Fibroblast of skin of right quadriceps (primary cell): ENCODE measurements around the gene TMC4.
"Not testable (repeated sequence)": the region's sequence is repeated elsewhere in the genome, so short reads cannot be mapped to it uniquely, and the experiment has no call there.

Experiments used
- DNase-seq: peaks from one replicate; pipeline ENCODE4 v3.0.0-alpha.2; 2013

TMC4 gene

DNA sequence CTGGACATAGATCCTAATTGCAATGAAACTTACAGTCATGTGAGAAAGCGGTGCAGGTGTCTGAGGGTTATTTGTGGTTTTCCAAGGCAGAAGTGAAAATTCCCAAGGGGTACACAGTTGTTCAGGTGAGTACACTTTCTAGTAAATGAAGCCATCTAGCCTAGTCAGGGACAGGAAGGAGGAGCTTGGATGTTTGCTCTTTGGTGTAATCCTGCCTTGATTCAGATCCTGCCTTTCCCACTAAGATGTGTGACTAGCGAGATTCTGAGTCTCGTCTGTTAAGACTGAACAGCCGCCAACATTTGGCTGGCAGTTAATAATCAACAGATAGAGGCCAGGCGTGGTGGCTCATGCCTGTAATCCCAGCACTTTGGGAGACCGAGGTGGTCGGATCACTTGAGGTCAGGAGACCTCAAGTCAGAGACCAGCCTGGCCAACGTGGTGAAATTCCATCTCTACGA, 30.2 kb upstream of the TMC4 start:
- DNase-seq = no peak

DNA sequence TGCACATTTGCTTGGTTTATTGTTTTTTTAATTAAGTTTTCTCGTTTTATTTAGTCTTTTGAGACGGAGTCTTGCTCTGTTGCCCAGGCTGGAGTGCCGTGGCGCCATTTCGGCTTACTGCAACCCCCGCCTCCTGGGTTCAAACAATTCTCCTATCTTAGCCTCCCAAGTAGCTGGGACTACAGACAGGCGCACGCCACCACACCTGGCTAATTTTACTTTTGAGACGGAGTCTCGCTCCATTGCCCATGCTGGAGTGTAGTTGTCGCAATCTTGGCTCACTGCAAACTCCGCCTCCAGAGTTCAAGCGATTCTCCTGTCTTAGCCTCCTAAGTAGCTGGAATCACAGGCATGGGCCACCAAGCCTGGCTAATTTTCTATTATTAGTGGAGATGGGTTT, 29.0 kb upstream of the TMC4 start:
- no peak for DNase-seq

DNA sequence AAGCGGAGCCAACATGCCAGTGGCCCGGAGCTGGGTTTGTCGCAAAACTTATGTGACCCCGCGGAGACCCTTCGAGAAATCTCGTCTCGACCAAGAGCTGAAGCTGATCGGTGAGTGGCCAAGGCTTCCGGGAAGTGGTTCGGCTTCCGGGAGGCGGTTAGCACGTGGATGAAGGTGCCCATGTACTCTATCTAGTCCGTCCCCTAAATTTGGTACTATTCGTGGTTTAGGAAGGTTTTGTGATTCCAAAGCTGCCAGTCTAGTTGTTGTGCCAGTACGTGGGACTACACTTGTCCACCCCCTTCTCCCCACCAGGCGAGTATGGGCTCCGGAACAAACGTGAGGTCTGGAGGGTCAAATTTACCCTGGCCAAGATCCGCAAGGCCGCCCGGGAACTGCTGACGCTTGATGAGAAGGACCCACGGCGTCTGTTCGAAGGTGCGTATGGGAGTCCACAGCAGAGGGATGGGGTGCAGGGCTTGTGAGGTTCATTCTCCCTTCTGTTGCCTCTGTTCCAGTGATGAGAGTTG, 28.3 kb upstream of the TMC4 start:
- DNase-seq = no peak

DNA sequence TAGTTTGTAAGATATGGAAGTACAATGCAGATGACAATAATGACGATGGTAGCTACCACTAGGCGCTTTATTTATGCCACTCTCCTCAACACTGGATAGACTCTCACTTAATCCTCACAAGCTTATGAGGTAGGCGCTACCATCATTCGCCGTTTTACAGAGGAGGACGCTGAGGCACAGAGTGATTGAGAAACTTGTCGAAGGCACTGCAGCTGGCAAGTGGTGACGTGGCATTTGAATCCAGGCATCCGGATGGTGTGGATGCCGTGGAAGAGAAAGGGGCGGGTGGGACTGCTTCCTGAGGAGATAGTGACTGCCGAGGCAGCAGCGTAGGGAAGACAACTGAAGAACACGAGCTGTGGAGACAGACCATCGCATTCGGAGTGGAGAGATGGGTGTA, 26.4 kb upstream of the TMC4 start:
- DNase-seq = no peak

DNA sequence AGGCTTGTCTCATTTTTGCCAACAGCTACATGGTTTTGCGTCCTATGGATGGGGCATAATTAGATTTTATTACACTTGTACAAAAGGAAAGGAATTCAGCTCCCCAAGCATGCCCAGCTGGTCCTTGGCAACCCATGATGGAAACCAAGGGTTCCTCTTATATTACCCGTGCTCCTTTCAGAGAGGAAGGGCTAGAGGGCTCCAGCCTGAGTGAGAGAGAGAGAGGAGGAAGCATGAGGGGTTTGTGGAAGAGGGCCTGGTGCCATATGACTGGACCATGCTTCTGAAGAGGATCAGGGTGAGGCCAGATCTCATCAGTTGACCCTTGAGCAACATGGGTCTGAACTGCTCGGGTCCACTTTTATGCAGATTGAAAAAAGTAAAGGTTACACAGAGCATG, 24.2 kb upstream of the TMC4 start:
- no peak for DNase-seq

DNA sequence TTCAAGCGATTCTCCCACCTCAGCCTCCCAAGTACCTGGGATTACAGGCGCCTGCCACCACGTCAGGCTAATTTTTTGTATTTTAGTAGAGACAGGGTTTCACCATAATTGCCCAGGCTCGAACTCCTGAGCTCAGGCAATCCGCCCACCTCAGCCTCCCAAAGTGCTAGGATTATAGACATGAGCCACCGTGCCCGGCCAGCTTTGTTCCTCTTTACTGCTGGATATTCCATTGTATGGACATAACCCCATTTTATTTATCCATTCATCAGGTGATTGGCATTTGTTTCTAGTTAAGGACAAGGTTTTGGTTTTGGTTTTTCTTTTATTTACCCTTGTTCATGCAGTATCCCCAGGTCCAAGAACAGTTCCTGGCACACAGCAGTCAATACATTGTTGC, 23.6 kb upstream of the TMC4 start:
- no peak for DNase-seq

DNA sequence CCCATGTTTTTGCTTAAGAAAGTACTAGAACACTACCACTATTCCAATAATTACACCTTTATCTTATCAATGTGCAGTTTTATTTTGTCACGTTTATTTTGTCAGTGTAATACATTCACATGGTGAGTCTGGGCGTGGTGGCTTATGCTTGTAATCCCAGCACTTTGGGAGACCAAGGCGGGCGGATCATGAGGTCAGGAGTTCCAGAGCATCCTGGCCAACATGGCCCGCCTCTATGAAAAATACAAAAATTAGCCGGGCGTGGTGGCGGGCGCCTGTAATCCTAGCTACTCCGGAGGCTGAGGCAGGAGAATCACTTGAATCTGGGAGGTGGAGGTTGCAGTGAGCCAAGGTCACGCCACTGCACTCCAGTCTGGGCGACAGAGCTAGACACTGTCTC, 21.5 kb upstream of the TMC4 start:
- DNase-seq = not testable (repeated sequence)

DNA sequence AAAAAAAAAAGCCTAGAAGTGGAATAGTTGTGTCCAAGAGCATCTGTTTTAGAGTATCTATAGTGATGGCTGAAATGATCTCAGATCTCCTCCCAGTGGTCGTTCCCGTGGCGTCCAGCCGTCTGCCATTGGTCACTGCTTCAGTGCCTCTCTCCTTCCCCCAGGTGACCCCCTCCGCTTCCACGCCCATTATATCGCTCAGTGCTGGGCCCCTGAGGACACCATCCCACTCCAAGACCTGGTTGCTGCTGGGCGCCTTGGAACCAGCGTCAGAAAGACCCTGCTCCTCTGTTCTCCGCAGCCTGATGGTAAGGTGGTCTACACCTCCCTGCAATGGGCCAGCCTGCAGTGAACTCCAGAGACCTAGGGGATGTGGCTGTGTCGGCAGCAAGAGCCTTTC, 20.1 kb upstream of the TMC4 start:
- no peak for DNase-seq

DNA sequence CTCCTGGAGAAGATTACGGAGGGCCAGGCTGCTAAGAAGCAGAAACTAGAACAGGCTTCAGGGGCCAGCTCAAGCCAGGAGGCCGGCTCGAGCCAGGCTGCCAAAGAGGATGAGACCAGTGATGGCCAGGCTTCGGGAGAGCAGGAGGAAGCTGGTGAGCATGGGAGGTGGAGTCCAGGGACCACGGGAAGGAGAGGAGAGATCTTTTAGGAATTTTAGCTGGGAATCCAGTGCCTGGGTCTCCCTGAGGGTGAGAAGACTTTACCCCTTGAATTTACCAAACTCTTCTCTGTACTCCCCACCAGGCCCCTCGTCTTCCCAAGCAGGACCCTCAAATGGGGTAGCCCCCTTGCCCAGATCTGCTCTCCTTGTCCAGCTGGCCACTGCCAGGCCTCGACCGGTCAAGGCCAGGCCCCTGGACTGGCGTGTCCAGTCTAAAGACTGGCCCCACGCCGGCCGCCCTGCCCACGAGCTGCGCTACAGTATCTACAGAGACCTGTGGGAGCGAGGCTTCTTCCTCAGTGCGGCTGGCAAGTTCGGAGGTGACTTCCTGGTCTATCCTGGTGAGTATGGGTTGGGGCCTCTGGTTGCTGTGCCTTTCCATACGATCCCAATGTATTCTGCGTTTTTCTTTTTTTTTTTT, 19.0 kb upstream of the TMC4 start:
- DNase-seq = no peak

DNA sequence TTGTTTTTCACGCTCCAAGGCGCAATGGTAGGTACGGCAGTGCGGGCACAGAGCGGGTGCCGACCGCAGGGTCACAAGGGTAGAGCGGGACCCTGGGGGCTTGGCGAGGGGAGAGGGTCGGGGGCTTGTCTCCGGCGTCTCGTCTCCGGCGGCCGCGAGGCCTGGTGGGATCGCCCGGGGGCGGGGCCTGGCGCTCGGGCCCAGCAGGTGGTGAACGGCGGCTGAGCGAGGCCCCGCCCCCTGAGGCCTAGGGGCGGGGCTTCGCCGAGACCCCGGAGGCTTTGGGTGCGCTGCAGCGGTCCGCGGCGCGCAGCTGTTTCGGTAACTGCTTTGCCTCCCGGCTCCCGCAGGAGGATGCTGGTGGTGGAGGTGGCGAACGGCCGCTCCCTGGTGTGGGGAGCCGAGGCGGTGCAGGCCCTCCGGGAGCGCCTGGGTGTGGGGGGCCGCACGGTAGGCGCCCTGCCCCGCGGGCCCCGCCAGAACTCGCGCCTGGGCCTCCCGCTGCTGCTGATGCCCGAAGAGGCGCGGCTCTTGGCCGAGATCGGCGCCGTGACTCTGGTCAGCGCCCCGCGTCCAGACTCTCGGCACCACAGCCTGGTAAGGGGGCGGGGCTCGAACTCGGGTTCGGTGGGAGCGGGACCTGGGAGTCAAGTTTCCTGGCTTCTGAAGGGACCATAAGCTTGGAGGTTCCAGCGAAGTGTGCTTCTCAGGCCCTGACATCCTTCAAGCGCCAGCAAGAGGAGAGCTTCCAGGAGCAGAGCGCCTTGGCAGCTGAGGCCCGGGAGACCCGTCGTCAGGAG, 18.3 kb upstream of the TMC4 start, which contains the start of gene TSEN34:
Gene TSEN34 (plus strand): TSS at position 298 of the 800 bp plus-strand sequence. CDS start 57 bp downstream, at position 355.
- no peak for DNase-seq

DNA sequence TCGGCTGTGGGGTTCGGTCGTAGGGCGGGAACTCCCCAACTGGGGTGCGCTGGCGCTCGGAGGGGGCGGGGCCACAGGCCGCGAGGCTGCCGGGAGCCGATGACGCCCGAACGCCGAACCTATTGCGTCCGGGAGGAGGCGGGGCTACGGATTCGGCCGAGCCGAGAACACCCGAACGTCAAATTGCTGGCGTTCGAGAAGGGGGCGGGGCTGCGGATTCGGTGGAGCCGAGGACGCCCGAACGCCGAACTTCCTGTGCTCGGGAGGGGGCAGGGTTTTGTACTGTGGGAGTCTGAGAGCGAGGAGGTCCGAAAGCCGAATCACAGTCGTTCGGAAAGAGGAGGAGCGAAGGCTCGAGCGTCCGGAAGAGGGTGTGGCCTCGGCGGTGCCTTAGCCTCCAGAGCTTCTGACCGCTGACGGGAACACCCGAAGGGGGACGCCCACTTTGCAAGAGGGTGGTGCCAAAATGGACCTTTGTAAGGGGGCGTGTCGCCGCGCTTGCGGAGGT, 17.6 kb upstream of the TMC4 start:
- peak; percentile 99 for DNase-seq

DNA sequence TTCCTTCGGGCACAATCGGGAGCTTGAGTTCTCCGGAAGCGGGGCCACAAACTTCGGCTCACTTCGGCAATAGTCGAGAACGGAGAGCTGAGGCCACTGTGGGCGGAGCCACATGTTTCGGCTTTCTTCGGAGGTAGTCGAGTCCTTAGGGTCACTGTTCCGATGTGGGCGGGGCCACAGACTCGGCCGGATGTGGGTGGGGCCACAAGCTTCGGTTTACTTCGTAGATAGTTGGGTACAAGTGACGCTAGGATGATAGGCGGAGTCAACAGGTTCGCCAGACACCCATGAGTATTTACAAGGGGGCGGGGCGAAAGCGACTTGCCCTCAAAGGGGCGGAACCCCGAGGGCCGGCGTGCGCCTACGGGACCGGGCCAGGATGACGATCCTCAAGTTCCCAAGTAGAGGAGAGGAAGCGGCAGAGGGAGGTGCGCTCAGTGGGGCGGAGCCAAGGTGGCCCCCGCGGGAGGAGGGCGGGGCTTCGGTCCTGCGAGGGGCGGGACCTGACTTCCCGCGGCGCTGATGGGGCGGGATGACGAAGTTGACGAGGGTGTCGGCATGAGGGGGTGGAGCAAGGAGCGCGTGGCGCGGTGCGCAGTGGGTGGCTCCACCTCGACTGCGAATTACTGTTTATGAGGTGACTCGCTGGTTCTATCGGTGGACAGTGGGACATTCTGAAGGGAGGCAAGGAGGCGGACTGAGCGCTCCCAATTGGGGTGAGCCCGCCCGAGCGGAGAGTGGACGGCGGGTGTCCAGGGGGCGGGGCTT, 17.0 kb upstream of the TMC4 start:
- peak; percentile 100 for DNase-seq

DNA sequence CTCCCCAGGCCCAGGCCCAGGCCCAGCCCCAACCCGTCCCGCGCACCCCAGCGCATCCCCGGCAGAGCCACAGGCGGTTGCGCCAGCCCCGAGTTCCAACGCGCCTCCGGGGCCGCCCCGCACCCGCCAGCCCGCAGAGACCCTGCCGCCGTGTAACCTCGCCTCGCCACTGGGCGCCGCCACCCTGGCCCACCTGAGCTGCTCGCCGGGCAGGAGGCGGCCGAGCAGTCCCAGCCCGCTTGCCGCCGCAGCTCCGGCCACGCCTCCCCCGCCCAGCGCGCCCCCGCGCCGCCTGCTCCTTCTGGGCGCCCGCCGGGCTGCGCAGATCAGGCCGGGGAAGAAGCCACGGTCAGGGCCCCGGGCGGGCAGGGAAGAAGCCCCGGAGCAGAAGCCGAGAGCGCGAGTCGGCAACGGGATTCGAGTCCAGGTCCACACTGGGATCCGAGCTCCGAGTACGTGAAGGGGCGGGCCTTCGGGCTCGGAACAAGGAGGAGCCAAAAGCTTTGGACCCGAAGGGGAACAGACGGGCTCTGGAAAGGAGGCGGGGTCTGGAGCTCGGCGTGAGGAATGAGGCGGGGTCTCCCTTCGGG, 16.3 kb upstream of the TMC4 start, which contains the start of gene MBOAT7:
Gene MBOAT7 (minus strand): TSS at position 436 of the 590 bp plus-strand sequence. CDS start 1,072 bp downstream, outside the sequence.
- no peak for DNase-seq

DNA sequence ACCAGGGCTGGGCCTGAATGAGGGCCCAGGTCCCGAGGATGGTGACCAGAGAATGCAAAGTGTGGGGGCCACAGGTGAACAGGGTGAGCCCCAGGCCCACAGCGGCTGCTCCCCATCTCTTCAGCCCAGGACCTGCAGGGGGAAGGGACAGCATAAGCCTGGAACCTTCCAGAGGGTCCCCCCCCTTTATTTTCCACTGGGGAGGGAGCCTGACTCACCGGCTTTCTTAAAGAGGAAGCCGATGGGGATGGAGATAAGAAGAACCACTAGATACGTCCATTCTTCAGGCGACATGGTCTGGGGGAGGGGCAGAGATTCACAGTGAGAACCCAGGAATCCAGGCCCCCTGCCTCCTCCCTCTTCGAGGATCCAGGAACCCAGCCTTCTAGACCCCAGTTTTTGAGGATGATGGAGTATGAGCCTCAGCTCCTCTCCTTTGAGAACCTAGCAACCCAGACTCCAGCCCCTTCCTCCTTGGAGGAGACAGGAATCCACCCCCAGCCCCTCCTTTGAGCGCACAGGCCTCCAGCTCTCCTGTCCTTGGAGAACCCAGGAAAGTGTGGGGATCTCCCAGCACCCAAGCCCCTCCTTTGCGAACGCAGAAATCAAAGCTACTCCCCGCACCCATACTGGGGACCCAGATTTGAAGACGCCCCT, 15.4 kb upstream of the TMC4 start:
- peak; percentile 60 for DNase-seq

DNA sequence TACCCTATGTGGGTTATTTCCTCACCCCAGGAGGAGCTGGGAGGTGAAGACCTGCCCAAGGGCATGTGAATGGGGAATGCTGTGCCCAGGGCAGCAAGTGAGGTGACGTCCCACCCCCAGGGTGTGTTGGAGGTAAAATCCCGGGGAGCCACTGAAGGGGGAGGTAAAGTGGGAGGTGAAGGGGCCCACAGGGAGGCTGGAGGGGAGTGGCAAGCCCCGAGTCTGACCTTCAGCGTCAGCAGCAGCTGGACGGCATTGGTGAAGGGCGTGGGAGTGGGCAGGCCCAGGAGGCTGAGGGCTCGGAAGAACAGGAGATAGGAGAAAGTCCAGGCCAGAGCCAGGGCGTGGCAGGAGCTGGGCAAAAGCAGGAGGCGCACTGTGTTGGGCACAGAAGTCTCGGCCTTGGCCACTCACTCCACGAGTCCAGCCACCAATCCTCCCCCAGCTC, 14.0 kb upstream of the TMC4 start:
- DNase-seq = no peak

DNA sequence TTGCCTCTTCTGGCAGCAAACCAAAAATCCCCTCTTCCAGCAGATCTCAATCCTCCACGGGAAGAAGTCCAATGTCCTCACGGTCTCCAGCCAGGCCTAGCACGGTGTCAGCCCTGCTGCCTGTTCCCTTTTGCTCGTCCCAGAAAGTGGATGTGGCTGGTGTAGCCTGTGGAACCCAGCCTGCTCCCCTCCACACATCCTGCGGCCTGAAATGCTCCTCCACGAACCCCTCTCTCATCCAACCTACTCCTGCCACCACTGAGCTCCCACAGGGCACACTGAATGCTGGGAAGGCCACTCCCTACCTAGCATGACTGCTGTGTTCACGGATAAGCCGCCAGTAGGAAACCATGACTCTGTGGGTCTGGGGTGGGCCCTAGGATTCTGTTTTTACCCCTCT, 13.4 kb upstream of the TMC4 start:
- DNase-seq = no peak

DNA sequence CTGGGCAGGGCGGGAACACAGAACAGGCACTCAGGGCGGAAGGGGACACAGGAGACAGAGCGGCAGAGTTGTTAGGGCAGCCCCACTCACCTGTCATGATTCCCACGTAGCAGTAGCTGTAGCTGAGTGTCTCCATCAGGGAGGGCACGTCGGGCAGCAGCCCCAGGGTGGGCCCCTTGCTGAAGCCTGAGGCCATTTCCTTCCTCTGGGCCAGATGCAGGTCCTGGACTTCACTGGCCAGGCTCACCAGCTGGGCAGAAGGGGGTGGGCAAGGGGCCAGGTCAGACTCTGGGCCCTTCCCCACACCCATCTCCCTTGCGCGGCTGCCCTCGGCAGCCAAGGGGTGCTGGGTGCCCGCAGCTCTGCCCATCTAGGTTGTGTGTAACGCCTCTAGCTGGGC, 10.5 kb upstream of the TMC4 start:
- no peak for DNase-seq

DNA sequence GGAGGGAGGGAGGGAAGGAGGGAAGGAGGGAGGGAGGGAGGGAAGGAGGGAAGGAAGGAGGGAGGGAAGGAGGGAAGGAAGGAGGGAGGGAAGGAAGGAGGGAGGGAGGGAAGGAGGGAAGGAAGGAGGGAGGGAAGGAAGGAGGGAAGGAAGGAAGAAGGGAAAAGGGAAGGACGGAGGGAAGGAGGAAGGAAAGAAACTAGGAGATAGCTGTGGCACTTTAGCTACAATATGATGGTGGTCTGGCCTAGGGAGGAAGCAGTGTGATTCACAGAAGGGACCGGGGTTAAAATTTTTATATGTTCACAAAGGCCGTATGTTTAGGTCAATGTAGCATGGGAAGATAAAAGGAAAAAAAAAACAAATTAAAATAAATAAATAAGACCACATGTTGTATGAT, 8.9 kb upstream of the TMC4 start:
- DNase-seq = not testable (repeated sequence)

DNA sequence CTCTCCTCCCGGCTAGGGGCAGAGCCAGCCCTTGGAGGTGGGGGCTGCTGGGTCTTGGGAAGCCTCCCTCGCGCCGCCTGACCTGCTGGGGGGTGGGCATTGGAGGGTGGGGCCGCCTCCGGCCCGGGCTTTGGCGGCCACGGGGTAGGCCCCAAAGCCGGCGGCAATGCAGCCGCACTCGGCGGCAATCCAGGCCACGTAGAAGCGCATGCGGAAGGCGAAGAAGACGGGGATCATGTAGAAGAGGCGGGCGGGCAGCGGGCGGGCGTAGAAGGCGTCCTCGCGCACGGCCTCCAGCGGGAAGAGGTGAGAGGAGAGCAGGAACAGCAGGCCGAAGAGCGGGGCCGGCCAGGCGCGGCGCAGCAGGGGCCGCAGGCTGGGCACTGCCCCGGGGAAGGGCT, 7.7 kb upstream of the TMC4 start:
- DNase-seq = no peak

DNA sequence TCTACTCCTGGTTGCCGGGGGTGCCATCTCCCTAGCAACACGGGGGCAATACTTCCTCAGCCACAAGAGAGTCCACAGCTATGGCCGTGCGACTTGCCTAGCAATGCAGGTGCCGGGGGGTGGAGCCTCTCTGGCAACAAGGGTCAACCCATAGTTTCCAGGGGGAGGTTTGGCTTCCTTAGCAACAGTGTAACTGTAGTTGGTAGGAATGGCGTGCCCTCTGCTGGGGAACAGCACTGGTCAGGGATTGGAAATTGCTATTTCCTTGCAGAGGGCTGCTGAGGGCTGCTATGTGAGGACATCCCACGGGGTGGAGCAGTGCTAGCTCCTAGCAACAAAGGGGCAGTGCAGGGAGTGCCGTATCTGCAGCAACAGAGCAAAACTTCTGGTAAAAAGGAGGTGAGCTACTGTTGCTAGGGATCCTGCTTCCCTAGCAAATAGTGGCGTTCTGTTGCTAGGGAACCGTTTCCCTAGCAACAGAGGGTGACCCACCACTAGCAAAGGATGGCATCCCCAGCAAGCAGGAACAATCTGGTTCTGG, 7.0 kb upstream of the TMC4 start:
- DNase-seq = peak; percentile 31

DNA sequence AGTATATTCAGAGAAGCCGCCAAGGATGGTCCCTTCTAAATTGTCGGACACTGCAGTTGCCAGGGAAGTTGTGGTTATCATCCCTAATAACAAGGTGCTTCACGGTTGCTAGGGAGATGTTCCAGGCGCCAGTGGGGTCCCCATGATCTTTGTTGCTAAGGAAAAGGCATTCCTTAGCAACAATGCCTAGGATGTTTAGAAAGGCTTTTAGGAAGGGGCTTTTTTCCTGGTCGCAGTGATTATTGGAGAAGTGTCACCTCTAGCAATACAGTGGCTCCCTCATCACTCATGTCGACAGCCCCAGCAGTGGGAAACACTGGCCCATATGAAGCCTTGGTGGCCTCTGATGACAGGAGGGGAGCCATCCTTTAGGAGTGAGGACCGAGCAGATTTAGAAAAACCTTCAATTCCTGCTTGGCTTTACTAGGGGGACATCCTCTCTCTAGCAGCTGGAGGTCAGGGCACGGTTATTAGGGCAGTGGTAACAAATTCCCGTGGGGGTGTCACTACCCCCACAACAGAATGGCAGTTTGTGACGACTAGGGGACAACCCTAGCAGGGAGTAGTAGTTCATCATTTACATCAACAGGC, 6.4 kb upstream of the TMC4 start:
- DNase-seq = no peak
